Measurements from ENCODE around the gene BBS9. TPM values are rescaled to one million over a fixed set of nuclear protein-coding genes. Genes with fewer than 3 reads are reported as not detected.

BBS9 gene
- total RNA-seq (2014; rRNA removed): 5.7 and 13.0 TPM in 2 replicates
- Bru-seq, nascent RNA: percentile 63 among the genes with signal in this experiment
- percentile 44 among the genes with signal in this experiment for BruChase-seq, experiment 1, labeled RNA remaining after a 6-hour chase
- percentile 54 among the genes with signal in this experiment for BruChase-seq, experiment 2, labeled RNA remaining after a 2-hour chase
- long read RNA-seq, full-length matches to known transcripts: 4 of 11 reads
- long read RNA-seq, partial matches to known transcripts: 0 of 11 reads
- long read RNA-seq, other reads (novel, unspliced or antisense): 7 of 11 reads

DNA sequence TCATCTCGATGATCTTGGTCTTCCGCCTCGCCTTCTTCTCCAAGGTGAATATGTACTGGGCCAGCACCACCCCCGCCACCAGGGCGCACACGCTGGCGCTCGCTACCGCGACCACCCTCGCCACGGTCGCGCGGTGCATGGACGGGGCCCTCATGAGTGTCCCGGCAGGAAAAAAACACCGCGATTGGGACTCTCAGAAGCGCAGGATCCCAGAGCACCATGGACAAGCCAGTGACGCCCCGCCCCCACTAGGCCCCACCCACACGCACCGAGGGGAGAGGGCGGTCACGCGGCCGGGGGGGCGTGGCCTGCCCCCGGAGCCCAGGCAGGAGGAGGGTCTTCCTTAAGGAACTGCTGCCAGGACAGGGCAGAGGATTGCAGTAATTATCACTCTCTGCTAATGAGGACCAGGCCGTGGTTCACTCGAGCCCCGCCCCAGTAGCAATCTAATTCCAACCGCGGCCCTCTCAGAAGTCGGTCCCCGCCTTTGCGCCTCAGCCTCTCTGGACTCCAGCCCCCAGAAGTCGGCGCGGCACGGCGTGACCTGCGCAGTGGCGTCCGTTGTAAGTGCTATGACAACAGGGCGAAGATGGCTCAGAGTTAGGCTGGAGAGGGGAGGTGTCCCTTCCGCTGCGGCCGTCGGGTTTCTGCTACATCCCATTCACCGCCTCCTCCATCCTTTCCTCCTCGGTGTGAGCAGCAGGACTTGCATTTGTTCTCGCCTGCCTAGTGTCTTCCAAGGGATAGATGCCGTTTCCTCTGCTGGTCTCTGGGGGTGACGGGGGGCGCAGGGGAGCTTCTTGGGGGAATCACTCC lies at the start of gene BBS9:
BBS9 (plus strand) TSS at position 575 of the 816 bp plus-strand sequence. CDS start 16,689 bp downstream, outside the sequence.
- CTCF ChIA-PET: no interaction called here
- BruUV-seq (replicated peaks): no TSS peak
- no peaks in the 10 kb centered on the region for H4K20me1 ChIP-seq (ENCODE audit: low read length)
- no peaks in the 10 kb centered on the region for H3K9me3 ChIP-seq (ENCODE audit: low read length)
- no peaks in the 10 kb centered on the region for H3K36me3 ChIP-seq (ENCODE audit: low read depth, low read length)
- POLR2A ChIA-PET (ENCODE audit: unreplicated experiment): interaction anchor here (0.5 to 0.6 kb wide), 2 partner anchors 127 to 238 kb away, joined by 3 to 6 read pairs; no protein-coding TSS in a partner anchor
- DNase-seq (peak; percentile 92), ATAC-seq (peak; percentile 99)
- H3K4me2 ChIP-seq (ENCODE audit: low read length): peak within 1 kb of the TSS; percentile 82
- H3K9ac ChIP-seq (ENCODE audit: low read length): peak within 1 kb of the TSS; percentile 77
- H3K9me2 ChIP-seq (replicated peaks; ENCODE audit: low read length): no peaks in the 10 kb centered on the region
- H3K4me1 ChIP-seq (ENCODE audit: insufficient read depth, low read length): peaks cover 11% of the 10 kb centered on the region
- H3K79me2 ChIP-seq (ENCODE audit: low read length): 0 out of 2 replicates have a peak, but pooled peaks cover 4% of the 10 kb centered on the region
- TF ChIP-seq EZH2phosphoT487 (IDR thresholded peaks at IDR 0.05; ENCODE audit: borderline replicate concordance, low read length): no peak
- H3K4me3 ChIP-seq (ENCODE audit: low read length): peak within 1 kb of the TSS; percentile 85
- no peaks in the 10 kb centered on the region for H3F3A ChIP-seq (ENCODE audit: low read length, unreplicated experiment)
- intact Hi-C loops (cut with micrococcal nuclease): loop anchor here (1.0 kb wide), 1 partner anchor 19 kb away; no protein-coding TSS in a partner anchor
- peak within 1 kb of the TSS; percentile 97 for H2AFZ ChIP-seq (ENCODE audit: low read length)
- no peaks in the 10 kb centered on the region for H3K27me3 ChIP-seq (ENCODE audit: low read length)
- H3K27ac ChIP-seq (ENCODE audit: low read length): 0 out of 2 replicates have a peak within 1 kb of the TSS, but pooled peaks have one; percentile 12

DNA sequence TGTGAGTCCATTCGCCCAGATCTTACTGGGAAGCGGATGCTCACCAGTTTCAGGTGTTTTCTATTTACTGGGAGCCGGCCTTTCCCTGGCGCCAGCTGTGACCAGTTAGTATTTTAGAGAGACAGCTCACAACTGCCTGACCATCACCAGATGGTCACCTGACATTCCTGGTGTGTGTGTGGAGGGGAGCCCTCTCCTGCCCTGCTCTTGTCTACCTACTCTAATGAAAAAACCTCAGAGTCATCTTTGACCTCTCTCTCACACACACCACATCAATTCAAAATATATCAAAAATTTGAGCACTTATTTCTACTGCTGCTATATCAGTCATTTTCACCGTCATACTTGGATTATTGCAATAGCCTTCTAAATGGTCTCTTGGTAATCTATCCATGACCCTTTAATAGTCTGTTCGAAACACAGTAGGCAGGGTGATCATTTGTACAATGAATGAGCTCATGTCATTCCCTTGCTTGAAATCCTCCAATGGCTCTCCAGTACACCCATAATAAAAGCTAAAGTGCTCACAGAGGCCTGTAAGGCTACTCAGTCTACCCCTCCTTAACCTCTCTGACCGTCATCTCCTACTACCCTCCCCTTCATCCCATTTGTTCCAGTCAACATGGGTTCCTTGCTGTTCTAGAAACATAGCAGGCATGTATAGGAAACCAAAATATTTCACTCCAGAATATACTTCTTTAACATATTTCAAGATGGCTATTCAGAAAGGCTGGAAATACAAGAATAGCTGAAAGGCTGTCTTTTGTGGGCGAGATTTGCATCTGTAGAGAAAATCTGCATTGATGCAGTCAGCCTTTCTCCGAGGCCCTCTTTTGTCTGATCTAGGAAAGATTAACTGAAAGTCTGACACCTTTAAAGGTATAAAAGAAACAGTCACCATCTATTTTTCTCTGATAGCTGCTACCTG lies 49.3 kb upstream of the BBS9 start:
- no peak overlapping the region for H3K27ac ChIP-seq (ENCODE audit: low read length)
- no peak overlapping the region for H3K9ac ChIP-seq (ENCODE audit: low read length)
- no peaks in the 10 kb centered on the region for H3K9me3 ChIP-seq (ENCODE audit: low read length)
- H3K36me3 ChIP-seq (ENCODE audit: low read depth, low read length): no peaks in the 10 kb centered on the region
- intact Hi-C loops (cut with micrococcal nuclease): no loop called here
- ChIA-PET POLR2A (ENCODE audit: unreplicated experiment) (no interaction called here), CTCF (interaction anchor here (0.6 kb wide), 1 partner anchor 33 kb away, joined by 4 read pairs; no protein-coding TSS in a partner anchor)
- ATAC-seq (no peak), DNase-seq (no peak)
- no peaks in the 10 kb centered on the region for H3K79me2 ChIP-seq (ENCODE audit: low read length)
- no peaks in the 10 kb centered on the region for H3K9me2 ChIP-seq (replicated peaks; ENCODE audit: low read length)
- no peaks in the 10 kb centered on the region for H4K20me1 ChIP-seq (ENCODE audit: low read length)
- TF ChIP-seq, protein P1, sequence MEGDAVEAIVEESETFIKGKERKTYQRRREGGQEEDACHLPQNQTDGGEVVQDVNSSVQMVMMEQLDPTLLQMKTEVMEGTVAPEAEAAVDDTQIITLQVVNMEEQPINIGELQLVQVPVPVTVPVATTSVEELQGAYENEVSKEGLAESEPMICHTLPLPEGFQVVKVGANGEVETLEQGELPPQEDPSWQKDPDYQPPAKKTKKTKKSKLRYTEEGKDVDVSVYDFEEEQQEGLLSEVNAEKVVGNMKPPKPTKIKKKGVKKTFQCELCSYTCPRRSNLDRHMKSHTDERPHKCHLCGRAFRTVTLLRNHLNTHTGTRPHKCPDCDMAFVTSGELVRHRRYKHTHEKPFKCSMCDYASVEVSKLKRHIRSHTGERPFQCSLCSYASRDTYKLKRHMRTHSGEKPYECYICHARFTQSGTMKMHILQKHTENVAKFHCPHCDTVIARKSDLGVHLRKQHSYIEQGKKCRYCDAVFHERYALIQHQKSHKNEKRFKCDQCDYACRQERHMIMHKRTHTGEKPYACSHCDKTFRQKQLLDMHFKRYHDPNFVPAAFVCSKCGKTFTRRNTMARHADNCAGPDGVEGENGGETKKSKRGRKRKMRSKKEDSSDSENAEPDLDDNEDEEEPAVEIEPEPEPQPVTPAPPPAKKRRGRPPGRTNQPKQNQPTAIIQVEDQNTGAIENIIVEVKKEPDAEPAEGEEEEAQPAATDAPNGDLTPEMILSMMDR (conservative IDR thresholded peaks at IDR 0.05; ENCODE audit: low read depth, low read length): no peak
- no peak for TF ChIP-seq EZH2phosphoT487 (IDR thresholded peaks at IDR 0.05; ENCODE audit: borderline replicate concordance, low read length)
- no peak for TF ChIP-seq EZH2 (IDR thresholded peaks at IDR 0.05; ENCODE audit: low read length, unreplicated experiment)
- no TSS peak for BruUV-seq (replicated peaks)
- no peak overlapping the region for H2AFZ ChIP-seq (ENCODE audit: low read length)
- no peak overlapping the region for H3K4me2 ChIP-seq (ENCODE audit: low read length)
- H3K4me3 ChIP-seq (ENCODE audit: low read length): no peak overlapping the region
- H3F3A ChIP-seq (ENCODE audit: low read length, unreplicated experiment): no peaks in the 10 kb centered on the region
- H3K27me3 ChIP-seq (ENCODE audit: low read length): no peaks in the 10 kb centered on the region
- H3K4me1 ChIP-seq (ENCODE audit: insufficient read depth, low read length): peaks cover 21% of the 10 kb centered on the region

DNA sequence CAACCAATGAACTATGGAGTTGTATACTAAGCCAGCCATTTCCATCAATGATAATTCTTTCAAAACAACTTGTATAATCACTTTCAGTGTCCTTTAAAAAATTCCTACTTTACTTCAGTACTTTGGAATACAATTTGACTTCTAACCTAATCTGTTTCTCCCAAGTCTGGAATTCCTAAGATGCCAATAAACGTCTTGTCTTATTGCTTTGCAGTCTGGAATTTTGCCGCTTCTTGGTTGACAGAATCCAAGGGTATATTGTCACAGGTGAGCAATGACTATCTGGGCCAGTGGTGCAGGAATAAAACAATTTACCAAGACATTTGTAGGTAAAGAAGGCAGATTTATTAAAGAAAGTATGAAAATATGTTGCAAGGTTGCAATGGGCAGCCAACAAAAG lies 42.0 kb upstream of the BBS9 start:
- H3K4me1 ChIP-seq (ENCODE audit: insufficient read depth, low read length): peaks cover 8% of the 10 kb centered on the region; the same call in 1 of the 2 replicates
- CTCF ChIA-PET: no interaction called here
- H2AFZ ChIP-seq (ENCODE audit: low read length): no peak overlapping the region
- no peaks in the 10 kb centered on the region for H3K27me3 ChIP-seq (ENCODE audit: low read length)
- H3K4me2 ChIP-seq (ENCODE audit: low read length): no peak overlapping the region
- H3K79me2 ChIP-seq (ENCODE audit: low read length): no peaks in the 10 kb centered on the region
- intact Hi-C loops (cut with micrococcal nuclease): no loop called here
- no peak overlapping the region for H3K27ac ChIP-seq (ENCODE audit: low read length)
- POLR2A ChIA-PET (ENCODE audit: unreplicated experiment): no interaction called here
- DNase-seq (no peak), ATAC-seq (no peak)
- BruUV-seq (replicated peaks): no TSS peak
- no peaks in the 10 kb centered on the region for H3F3A ChIP-seq (ENCODE audit: low read length, unreplicated experiment)
- no peak for TF ChIP-seq EZH2phosphoT487 (IDR thresholded peaks at IDR 0.05; ENCODE audit: borderline replicate concordance, low read length)
- no peak for TF ChIP-seq EZH2 (IDR thresholded peaks at IDR 0.05; ENCODE audit: low read length, unreplicated experiment)
- TF ChIP-seq, protein P1 (conservative IDR thresholded peaks at IDR 0.05; ENCODE audit: low read depth, low read length): no peak
- no peaks in the 10 kb centered on the region for H3K9me2 ChIP-seq (replicated peaks; ENCODE audit: low read length)
- no peaks in the 10 kb centered on the region for H3K9me3 ChIP-seq (ENCODE audit: low read length)
- no peaks in the 10 kb centered on the region for H4K20me1 ChIP-seq (ENCODE audit: low read length)
- H3K36me3 ChIP-seq (ENCODE audit: low read depth, low read length): no peaks in the 10 kb centered on the region
- no peak overlapping the region for H3K4me3 ChIP-seq (ENCODE audit: low read length)
- no peak overlapping the region for H3K9ac ChIP-seq (ENCODE audit: low read length)
